DOHH2 (cell line): ENCODE measurements around the gene SP8.

Source experiments
- H3F3A ChIP-seq: fragments of 200-600 bp; sonication (generic), shearing (Covaris generic); 2 replicates; pipeline ENCODE4 v1.6.0; 2016; ENCODE audit warnings: antibody characterized with exemption, mild to moderate bottlenecking; ENCODE audit not compliant: control insufficient read depth, insufficient read depth
- H3K27ac ChIP-seq: fragments of 200-600 bp; sonication (generic); 2 replicates; pipeline ENCODE4 v1.5.1; 2014; ENCODE audit warnings: low read depth, mild to moderate bottlenecking, low read length, moderate library complexity
- H3K27me3 ChIP-seq: fragments of 200-600 bp; sonication (generic); 2 replicates; pipeline ENCODE4 v1.6.1; 2014; ENCODE audit warnings: mild to moderate bottlenecking, low read length, mixed read lengths; ENCODE audit not compliant: control insufficient read depth
- H3K36me3 ChIP-seq: fragments of 200-600 bp; sonication (generic); 2 replicates; pipeline ENCODE4 v1.6.1; 2014; ENCODE audit warnings: mild to moderate bottlenecking, low read length, moderate library complexity, mixed read lengths; ENCODE audit not compliant: control insufficient read depth
- H3K4me1 ChIP-seq: fragments of 200-600 bp; sonication (generic); 2 replicates; pipeline ENCODE4 v1.6.1; 2014; ENCODE audit warnings: mild to moderate bottlenecking, low read length, mixed read lengths; ENCODE audit not compliant: control insufficient read depth
- H3K4me2 ChIP-seq: fragments of 200-600 bp; sonication (generic); 2 replicates; pipeline ENCODE4 v1.6.0; 2014; ENCODE audit warnings: mild to moderate bottlenecking, low read length, moderate library complexity
- H3K4me3 ChIP-seq: fragments of 200-600 bp; sonication (generic); 2 replicates; pipeline ENCODE4 v1.5.1; 2014; ENCODE audit warnings: mild to moderate bottlenecking, low read length, mixed read lengths
- H3K79me2 ChIP-seq: fragments of 200-600 bp; sonication (generic); 2 replicates; pipeline ENCODE4 v1.6.1; 2014; ENCODE audit warnings: mild to moderate bottlenecking, low read length, mixed read lengths; ENCODE audit not compliant: control insufficient read depth
- H3K9me2 ChIP-seq: fragments of 200-600 bp; sonication (generic); replicated peaks from 2 replicates; pipeline ENCODE4 v1.6.1; 2014; ENCODE audit warnings: mild to moderate bottlenecking, low read length, mixed read lengths; ENCODE audit not compliant: control insufficient read depth
- H3K9me3 ChIP-seq: fragments of 200-600 bp; sonication (generic); 2 replicates; pipeline ENCODE4 v1.6.1; 2014; ENCODE audit warnings: antibody characterized with exemption, low read length, mixed read lengths; ENCODE audit not compliant: control insufficient read depth, insufficient read depth
- H4K20me1 ChIP-seq: fragments of 200-600 bp; sonication (generic); 2 replicates; pipeline ENCODE4 v1.6.0; 2014; ENCODE audit warnings: low read depth, mild to moderate bottlenecking, antibody characterized with exemption, low read length, moderate library complexity; ENCODE audit not compliant: control insufficient read depth, insufficient read depth
- EZH2phosphoT487 ChIP-seq: fragments of 200-600 bp; sonication (generic); IDR thresholded peaks from 2 replicates; pipeline ENCODE4 v1.6.1; 2017; ENCODE audit warnings: borderline replicate concordance, mild to moderate bottlenecking, antibody characterized with exemption, low read length, moderate library complexity, mixed read lengths
- TF ChIP-seq, protein P1 (sequence below): fragments of 200-600 bp; sonication (generic); IDR thresholded peaks from one replicate; pipeline ENCODE4 v1.5.1; 2014; ENCODE audit warnings: antibody characterized with exemption, mild to moderate bottlenecking, low read depth, low read length; ENCODE audit not compliant: poor library complexity, severe bottlenecking

Gene SP8

DNA sequence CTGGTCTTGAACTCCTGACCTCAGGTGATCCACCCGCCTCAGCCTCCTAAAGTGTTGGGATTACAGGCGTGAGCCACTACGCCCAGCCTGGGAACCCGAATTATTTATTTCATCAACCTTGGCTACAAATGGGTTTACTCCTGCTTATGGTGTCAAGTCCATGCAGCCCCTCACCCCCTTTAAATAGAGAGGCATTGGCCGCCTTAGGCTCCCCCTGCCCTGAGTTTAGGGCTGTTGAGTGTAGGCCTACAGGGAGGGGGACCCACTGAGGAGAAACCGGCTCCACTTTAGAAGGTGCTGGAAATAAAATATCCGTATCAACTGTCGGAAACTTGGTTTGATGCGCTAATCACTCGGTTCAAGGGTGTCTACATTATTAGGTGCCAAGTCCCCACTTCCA, 8.7 kb upstream of the SP8 start:
- Histone ChIP-seq H3F3A (no peaks in the 10 kb centered on the region), H3K27ac (no peak overlapping the region), H3K4me3 (no peak overlapping the region), H3K9me2 (no peaks in the 10 kb centered on the region), H3K79me2 (no peaks in the 10 kb centered on the region), H3K4me1 (peaks cover 11% of the 10 kb centered on the region), H4K20me1 (no peaks in the 10 kb centered on the region), H3K27me3 (peaks cover 38% of the 10 kb centered on the region), H3K4me2 (no peak overlapping the region), H3K9me3 (no peaks in the 10 kb centered on the region), H3K36me3 (no peaks in the 10 kb centered on the region)
- TF ChIP-seq EZH2phosphoT487 = no peak
- TF ChIP-seq, protein P1, sequence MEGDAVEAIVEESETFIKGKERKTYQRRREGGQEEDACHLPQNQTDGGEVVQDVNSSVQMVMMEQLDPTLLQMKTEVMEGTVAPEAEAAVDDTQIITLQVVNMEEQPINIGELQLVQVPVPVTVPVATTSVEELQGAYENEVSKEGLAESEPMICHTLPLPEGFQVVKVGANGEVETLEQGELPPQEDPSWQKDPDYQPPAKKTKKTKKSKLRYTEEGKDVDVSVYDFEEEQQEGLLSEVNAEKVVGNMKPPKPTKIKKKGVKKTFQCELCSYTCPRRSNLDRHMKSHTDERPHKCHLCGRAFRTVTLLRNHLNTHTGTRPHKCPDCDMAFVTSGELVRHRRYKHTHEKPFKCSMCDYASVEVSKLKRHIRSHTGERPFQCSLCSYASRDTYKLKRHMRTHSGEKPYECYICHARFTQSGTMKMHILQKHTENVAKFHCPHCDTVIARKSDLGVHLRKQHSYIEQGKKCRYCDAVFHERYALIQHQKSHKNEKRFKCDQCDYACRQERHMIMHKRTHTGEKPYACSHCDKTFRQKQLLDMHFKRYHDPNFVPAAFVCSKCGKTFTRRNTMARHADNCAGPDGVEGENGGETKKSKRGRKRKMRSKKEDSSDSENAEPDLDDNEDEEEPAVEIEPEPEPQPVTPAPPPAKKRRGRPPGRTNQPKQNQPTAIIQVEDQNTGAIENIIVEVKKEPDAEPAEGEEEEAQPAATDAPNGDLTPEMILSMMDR = no peak

DNA sequence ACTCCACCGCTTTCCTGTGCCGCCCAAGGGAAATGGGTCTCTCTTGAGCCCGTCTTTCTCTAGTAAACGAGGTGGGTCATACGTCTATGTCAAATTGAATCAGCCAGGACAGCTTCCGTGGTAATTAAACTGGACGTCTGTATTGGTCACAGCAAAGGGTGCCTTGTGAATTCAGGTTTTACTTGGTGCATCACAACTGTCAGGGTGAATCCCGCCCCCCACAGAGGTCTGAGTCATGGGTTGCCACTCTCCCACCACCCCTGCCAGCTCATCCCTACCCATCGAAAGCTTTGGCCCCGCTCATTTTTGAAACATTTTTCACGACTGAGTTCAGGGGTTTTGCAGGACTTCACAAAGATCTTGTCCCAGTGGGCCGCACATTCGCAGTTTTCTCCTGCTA, 8.0 kb upstream of the SP8 start:
- Histone ChIP-seq H3K9me2 (no peaks in the 10 kb centered on the region), H3K4me2 (no peak overlapping the region), H3K9me3 (no peaks in the 10 kb centered on the region), H3K79me2 (no peaks in the 10 kb centered on the region), H3K4me3 (no peak overlapping the region), H3K4me1 (peaks cover 11% of the 10 kb centered on the region), H3F3A (no peaks in the 10 kb centered on the region), H4K20me1 (no peaks in the 10 kb centered on the region), H3K27me3 (peaks cover 35% of the 10 kb centered on the region), H3K36me3 (no peaks in the 10 kb centered on the region), H3K27ac (no peak overlapping the region)
- TF ChIP-seq EZH2phosphoT487 = no peak

DNA sequence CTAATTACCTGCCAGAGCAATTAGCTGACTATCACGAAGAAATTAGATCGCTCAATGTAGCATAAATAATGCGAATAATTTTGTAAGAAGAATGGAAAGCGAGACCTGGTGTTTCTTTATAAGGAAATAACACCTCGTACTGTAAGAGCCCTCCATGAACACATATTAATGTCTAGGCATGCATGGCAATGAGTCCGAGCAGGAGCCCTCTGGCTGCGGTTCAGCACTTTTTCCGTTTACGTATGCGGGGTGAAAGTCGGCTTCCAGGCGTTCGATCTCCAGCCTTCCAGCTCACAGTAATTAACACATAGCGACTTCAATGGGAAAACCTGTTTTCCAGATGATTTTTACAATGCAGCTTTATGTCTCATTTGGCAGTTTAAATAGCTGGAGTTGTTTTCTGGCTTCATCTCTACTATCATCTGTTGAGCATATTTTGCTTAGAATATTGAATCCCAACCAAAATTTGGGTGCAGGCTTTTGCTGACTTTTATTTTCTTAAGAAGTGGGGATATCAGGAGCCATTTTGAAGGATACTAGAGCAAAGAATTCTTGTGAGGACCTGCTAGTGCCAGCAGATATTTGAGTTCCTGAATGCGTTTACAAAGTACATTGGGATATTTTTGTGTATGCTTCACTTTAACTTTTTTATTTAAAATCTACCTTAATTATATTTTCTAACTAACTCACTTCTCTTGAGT, 7.2 kb upstream of the SP8 start:
- Histone ChIP-seq H4K20me1 (no peaks in the 10 kb centered on the region), H3K4me1 (peaks cover 10% of the 10 kb centered on the region), H3K79me2 (no peaks in the 10 kb centered on the region), H3K27me3 (peaks cover 30% of the 10 kb centered on the region), H3K4me3 (no peak overlapping the region), H3K4me2 (no peak overlapping the region), H3K9me2 (no peaks in the 10 kb centered on the region), H3K27ac (no peak overlapping the region), H3K36me3 (no peaks in the 10 kb centered on the region), H3F3A (no peaks in the 10 kb centered on the region), H3K9me3 (no peaks in the 10 kb centered on the region)
- no peak for TF ChIP-seq EZH2phosphoT487
- TF ChIP-seq, protein P1 = no peak

DNA sequence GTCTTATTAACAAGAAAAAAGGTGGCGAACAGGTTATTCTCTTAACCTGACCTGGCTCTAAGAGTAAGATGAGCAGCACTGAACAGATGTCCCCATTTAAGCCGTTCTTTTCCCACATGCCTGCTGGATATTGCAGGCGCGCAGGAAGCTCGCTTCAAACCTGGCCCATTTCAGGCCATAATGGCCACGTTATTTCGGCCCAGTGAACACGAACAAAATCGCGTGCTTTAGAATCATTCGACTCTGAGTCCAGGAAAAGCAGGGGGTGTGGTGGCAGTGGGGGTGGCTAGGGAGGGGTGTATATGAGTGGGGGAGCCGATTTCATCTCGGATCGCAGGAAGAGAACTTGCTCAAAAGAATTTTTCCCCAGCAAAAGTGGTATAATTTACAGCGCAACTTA, 6.6 kb upstream of the SP8 start:
- H3K27me3 ChIP-seq = peaks cover 25% of the 10 kb centered on the region
- peaks cover 6% of the 10 kb centered on the region for H3K4me1 ChIP-seq
- no peaks in the 10 kb centered on the region for H3K36me3 ChIP-seq
- no peak overlapping the region for H3K27ac ChIP-seq
- no peak overlapping the region for H3K4me3 ChIP-seq
- no peaks in the 10 kb centered on the region for H3K9me2 ChIP-seq
- no peaks in the 10 kb centered on the region for H3K79me2 ChIP-seq
- no peaks in the 10 kb centered on the region for H3F3A ChIP-seq
- H3K9me3 ChIP-seq = no peaks in the 10 kb centered on the region
- TF ChIP-seq EZH2phosphoT487 = no peak
- TF ChIP-seq, protein P1 = no peak
- no peaks in the 10 kb centered on the region for H4K20me1 ChIP-seq
- H3K4me2 ChIP-seq = no peak overlapping the region
